Measurements from ENCODE around the gene CD53. TPM values are rescaled to one million over a fixed set of nuclear protein-coding genes. Genes with fewer than 3 reads are reported as not detected.

CD53 gene
- total RNA-seq, 1 experiment from 2014 or later, result 1.4 TPM

DNA sequence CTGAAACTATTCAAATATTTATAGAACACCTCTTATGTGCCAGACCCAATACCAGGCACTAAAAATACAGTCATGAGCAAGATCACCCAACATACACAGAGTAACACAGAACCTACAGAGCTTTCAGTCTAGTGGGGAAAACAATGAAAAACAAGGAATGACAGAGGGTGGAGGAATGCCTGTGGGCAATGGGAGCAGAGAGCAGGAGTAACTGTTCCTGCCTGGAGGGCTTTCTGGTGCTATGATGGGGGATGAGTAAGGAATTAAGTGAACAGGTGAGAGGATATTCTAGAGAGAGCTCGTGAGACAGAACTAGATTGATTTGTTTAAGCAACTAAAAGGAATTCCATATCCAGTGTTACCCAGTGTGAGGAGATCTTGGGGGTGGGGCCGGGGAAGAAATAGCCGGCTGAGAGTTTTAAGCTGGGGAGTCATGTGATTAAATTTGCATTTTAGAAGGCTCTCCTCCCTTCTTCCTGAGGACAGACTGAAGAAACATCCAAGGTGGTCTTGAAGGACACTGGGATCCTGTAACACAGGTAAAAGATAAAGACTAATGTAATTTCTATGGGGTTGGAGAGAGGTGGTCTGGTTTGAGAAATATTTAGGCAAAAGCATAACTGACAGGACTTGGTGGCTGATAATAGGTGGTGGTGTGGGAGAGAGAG, 2.1 kb upstream of the CD53 start:
- H3K9me3 Mint-ChIP-seq, result peaks cover 15% of the 10 kb centered on the region; the same call in 1 of the 2 replicates
- no peak overlapping the region for H3K4me3 Mint-ChIP-seq
- peaks cover 4% of the 10 kb centered on the region; the same call in 1 of the 2 replicates for H3K27me3 Mint-ChIP-seq (ENCODE audit: low read depth)
- CTCF ChIA-PET, result interaction anchor here (0.6 to 1.8 kb wide), 2 partner anchors 41 to 347 kb away, joined by 4 to 6 read pairs; no protein-coding TSS in a partner anchor
- POLR2A ChIA-PET, result no interaction called here
- ATAC-seq (peak; percentile 65), DNase-seq (ENCODE audit: low spot score) (no peak)
- no peak overlapping the region for H3K27ac Mint-ChIP-seq
- H3K36me3 Mint-ChIP-seq, result no peaks in the 10 kb centered on the region
- TF ChIP-seq, protein P1, sequence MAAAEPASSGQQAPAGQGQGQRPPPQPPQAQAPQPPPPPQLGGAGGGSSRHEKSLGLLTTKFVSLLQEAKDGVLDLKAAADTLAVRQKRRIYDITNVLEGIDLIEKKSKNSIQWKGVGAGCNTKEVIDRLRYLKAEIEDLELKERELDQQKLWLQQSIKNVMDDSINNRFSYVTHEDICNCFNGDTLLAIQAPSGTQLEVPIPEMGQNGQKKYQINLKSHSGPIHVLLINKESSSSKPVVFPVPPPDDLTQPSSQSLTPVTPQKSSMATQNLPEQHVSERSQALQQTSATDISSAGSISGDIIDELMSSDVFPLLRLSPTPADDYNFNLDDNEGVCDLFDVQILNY (CRISPR knock-in tag; IDR thresholded peaks at IDR 0.05), result no peak
- no peak for TF ChIP-seq ZBTB21 (CRISPR knock-in tag; IDR thresholded peaks at IDR 0.05; ENCODE audit: borderline replicate concordance)
- no peak for TF ChIP-seq NR2C2 (CRISPR knock-in tag; IDR thresholded peaks at IDR 0.05)
- TF ChIP-seq, protein P2, sequence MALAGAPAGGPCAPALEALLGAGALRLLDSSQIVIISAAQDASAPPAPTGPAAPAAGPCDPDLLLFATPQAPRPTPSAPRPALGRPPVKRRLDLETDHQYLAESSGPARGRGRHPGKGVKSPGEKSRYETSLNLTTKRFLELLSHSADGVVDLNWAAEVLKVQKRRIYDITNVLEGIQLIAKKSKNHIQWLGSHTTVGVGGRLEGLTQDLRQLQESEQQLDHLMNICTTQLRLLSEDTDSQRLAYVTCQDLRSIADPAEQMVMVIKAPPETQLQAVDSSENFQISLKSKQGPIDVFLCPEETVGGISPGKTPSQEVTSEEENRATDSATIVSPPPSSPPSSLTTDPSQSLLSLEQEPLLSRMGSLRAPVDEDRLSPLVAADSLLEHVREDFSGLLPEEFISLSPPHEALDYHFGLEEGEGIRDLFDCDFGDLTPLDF (CRISPR knock-in tag; IDR thresholded peaks at IDR 0.05), result no peak
- no peak for TF ChIP-seq ZNF138 (CRISPR knock-in tag; conservative IDR thresholded peaks at IDR 0.05)
- no peak for TF ChIP-seq HMGXB4 (CRISPR knock-in tag; IDR thresholded peaks at IDR 0.05)
- TF ChIP-seq MYBL2 (CRISPR knock-in tag; IDR thresholded peaks at IDR 0.05), result no peak
- TF ChIP-seq IRF2 (CRISPR knock-in tag; IDR thresholded peaks at IDR 0.05; ENCODE audit: borderline replicate concordance, low read depth), result no peak
- H3K4me1 Mint-ChIP-seq, result peaks cover 20% of the 10 kb centered on the region

- DNase-seq (ENCODE audit: low spot score) (no peak), ATAC-seq (no peak)
- CTCF ChIA-PET, result no interaction called here
- Mint-ChIP-seq H3K36me3 (no peaks in the 10 kb centered on the region), H3K27me3 (ENCODE audit: low read depth) (no peaks in the 10 kb centered on the region), H3K4me1 (peaks cover 20% of the 10 kb centered on the region), H3K4me3 (no peak overlapping the region), H3K9me3 (peaks cover 12% of the 10 kb centered on the region; the same call in 1 of the 2 replicates), H3K27ac (0 out of 2 replicates have a peak overlapping the region, but pooled peaks have one; percentile 16)
- no peak for TF ChIP-seq ZNF423 (CRISPR knock-in tag; IDR thresholded peaks at IDR 0.05)
- TF ChIP-seq CREM (CRISPR knock-in tag; IDR thresholded peaks at IDR 0.05), result no peak
- no peak for TF ChIP-seq SP1 (CRISPR knock-in tag; conservative IDR thresholded peaks at IDR 0.05)
- no peak for TF ChIP-seq ETV6 (CRISPR knock-in tag; IDR thresholded peaks at IDR 0.05)
- TF ChIP-seq USF2 (CRISPR knock-in tag; IDR thresholded peaks at IDR 0.05), result no peak
- TF ChIP-seq ERG (CRISPR knock-in tag; IDR thresholded peaks at IDR 0.05), result no peak
- TF ChIP-seq SMAD4 (CRISPR knock-in tag; IDR thresholded peaks at IDR 0.05), result no peak
- no peak for TF ChIP-seq ZNF317 (CRISPR knock-in tag; IDR thresholded peaks at IDR 0.05; ENCODE audit: borderline replicate concordance, low read depth)
- TF ChIP-seq, protein P3, sequence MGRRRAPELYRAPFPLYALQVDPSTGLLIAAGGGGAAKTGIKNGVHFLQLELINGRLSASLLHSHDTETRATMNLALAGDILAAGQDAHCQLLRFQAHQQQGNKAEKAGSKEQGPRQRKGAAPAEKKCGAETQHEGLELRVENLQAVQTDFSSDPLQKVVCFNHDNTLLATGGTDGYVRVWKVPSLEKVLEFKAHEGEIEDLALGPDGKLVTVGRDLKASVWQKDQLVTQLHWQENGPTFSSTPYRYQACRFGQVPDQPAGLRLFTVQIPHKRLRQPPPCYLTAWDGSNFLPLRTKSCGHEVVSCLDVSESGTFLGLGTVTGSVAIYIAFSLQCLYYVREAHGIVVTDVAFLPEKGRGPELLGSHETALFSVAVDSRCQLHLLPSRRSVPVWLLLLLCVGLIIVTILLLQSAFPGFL (CRISPR knock-in tag; IDR thresholded peaks at IDR 0.05; ENCODE audit: borderline replicate concordance), result no peak
- TF ChIP-seq GTF2I (CRISPR knock-in tag; conservative IDR thresholded peaks at IDR 0.05), result no peak
- no peak for TF ChIP-seq ESRRA (CRISPR knock-in tag; IDR thresholded peaks at IDR 0.05; ENCODE audit: borderline replicate concordance)
- no peak for TF ChIP-seq ZNF232 (CRISPR knock-in tag; IDR thresholded peaks at IDR 0.05)
- TF ChIP-seq CREB1 (CRISPR knock-in tag; IDR thresholded peaks at IDR 0.05), result no peak
- TF ChIP-seq, protein P1 (CRISPR knock-in tag; IDR thresholded peaks at IDR 0.05), result no peak
- no peak for TF ChIP-seq RORB (CRISPR knock-in tag; IDR thresholded peaks at IDR 0.05)
- POLR2A ChIA-PET, result no interaction called here
Observed at GRCh38 chr1:110872366-110872744, 593 bp upstream of the CD53 start.

All from WTC11 (cell line).